Kidney glomerular epithelial cell (primary cell): ENCODE results near the gene C1orf232.

Source experiments
- DNase-seq: peaks from one replicate; lab custom pipeline; 2025; lab: John Stamatoyannopoulos, UW

Gene C1orf232

GRCh38 chr1:26156285-26157038, 12.3 kb downstream of the C1orf232 start:
- no peak for DNase-seq

- no peak for DNase-seq
These were observed 13.1 kb downstream of the C1orf232 start for GRCh38 chr1:26155370-26156284.

DNA sequence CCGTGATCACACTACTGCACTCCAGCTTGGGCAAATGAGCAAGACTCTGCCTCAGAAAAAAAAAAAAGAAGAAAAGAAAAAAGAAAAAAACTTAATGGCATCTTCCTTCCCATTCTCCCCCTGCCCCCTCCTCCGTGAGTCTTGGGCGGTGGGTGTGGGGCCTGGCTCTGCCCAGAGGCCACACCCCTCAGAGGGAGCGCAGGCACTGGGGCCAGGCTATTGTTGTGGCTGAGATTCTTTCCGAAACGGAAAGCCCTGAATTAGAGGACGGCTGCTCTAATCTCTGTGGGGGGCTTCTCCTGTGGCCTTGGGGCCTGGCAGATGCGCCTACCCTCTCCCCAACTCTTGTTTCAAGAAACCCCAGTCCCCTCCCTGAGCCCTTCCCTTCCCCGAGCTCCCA, 14.0 kb downstream of the C1orf232 start:
- DNase-seq: no peak

DNA sequence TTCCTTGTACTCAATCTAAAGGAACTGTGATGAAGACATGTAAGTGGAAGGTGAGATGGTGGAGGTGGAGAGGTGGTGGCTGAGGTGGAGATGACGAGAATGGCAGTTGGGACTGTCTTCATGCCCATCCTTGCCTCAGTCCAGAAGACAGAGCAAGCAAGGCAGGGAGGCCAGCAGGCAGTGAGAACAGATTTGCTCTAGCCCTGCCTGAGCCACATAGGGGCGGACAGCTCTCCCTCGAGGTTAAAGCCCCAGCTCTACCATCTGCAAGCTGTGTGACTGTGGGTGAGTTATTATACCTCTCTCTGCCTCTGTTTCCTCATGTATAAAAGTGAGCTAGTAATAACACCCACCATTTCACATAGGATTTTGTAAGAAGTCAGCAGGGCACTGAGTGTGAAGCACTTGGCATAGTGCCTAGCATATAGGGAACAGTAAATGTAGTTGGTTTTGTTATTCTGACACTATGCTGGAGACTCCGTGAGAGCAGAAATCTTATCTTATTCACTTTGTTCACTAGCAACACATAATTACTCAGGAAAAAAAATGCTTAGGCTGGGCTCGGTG, 14.7 kb downstream of the C1orf232 start:
- DNase-seq: no peak

- no peak for DNase-seq
These were observed 19.9 kb downstream of the C1orf232 start for GRCh38 chr1:26148887-26149286.

GRCh38 chr1:26145960-26146294, 22.8 kb downstream of the C1orf232 start:
- no peak for DNase-seq

- DNase-seq: peak; percentile 70
These were observed 23.5 kb downstream of the C1orf232 start for GRCh38 chr1:26145041-26145959.

DNA sequence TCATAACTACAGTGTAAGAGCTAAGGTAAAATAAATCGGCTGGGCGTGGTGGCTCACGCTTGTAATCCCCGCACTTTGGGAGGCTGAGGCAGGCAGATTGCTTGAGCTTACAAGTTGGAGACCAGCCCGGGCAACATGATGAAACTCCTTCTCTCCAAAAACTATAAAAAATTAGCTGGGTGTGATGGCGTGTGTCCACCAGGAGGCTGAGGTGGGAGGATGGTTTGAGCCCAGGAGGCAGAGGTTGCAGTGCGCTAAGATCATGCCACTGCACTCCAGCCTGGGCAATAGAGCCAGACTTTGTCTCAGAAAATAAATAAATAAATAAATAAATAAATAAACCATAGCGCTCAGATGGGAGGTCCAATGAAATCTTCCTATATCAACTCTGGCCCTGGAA, 26.6 kb downstream of the C1orf232 start:
- DNase-seq: no peak

DNA sequence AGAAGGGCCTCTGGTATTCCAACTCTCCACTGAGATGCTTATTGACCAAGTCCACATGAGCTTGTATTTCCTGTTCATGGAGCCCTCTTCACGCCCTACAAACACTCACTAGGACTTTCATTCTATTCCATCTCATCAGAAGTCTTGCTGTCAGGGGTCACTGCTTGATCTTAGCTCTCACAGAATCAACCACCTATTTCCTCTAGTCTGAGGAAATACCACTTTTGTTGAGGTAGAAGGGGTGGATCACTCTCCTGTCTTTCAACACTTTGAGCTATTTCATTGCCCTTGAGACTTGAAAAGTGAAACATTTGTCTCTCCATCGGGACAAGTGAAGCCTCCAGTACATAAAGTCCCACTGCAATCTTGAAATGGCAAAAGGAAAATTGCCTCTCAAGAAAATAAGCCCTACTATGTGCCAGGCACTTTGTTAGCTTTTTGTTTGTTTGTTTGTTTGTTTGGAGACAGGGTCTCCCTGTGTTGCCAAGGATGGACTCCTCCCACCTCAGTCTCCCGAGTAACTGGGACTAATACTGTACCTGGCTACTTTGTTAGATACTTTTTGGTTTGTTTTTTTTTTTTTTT, 29.7 kb downstream of the C1orf232 start:
- DNase-seq: no peak

GRCh38 chr1:26134466-26134865, 34.3 kb downstream of the C1orf232 start:
- DNase-seq: no peak

- DNase-seq: no peak
These were observed 36.0 kb downstream of the C1orf232 start for GRCh38 chr1:26132834-26133167.

DNA sequence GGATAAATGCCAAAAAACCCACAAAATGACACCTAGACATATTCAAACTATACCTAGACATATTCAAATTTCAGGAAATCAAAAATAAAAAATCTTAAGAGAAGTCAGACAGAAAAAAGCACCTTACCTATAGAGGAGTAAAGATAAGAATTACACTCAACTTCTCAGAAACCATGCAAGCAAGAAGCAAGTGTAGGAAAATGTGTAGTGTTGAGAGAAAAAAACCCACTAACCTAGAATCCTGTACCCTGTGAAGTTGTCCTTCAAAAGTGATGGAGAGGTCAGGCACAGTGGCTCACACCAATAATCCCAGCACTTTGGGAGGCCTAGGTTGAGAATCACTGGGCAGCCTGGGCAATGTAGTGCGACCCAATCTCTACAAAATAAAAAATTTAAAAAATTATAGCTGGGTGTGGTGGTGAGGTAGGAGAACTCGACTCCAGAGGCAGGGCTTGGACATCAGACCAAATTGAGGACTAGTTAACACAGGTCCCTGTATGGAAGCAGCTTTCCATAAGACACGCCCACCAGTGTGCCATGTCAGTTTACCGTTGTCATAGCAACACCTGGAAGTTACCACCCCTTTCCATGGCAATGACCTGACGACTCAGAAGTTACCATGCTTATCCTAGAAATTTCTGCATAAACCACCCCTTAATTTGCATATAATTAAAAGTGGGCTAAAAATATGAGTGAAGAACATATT, 36.5 kb downstream of the C1orf232 start:
- no peak for DNase-seq

- DNase-seq: no peak
These were observed 38.1 kb downstream of the C1orf232 start for GRCh38 chr1:26130695-26131094.

GRCh38 chr1:26129778-26130177, 39.0 kb downstream of the C1orf232 start:
- DNase-seq: no peak

DNA sequence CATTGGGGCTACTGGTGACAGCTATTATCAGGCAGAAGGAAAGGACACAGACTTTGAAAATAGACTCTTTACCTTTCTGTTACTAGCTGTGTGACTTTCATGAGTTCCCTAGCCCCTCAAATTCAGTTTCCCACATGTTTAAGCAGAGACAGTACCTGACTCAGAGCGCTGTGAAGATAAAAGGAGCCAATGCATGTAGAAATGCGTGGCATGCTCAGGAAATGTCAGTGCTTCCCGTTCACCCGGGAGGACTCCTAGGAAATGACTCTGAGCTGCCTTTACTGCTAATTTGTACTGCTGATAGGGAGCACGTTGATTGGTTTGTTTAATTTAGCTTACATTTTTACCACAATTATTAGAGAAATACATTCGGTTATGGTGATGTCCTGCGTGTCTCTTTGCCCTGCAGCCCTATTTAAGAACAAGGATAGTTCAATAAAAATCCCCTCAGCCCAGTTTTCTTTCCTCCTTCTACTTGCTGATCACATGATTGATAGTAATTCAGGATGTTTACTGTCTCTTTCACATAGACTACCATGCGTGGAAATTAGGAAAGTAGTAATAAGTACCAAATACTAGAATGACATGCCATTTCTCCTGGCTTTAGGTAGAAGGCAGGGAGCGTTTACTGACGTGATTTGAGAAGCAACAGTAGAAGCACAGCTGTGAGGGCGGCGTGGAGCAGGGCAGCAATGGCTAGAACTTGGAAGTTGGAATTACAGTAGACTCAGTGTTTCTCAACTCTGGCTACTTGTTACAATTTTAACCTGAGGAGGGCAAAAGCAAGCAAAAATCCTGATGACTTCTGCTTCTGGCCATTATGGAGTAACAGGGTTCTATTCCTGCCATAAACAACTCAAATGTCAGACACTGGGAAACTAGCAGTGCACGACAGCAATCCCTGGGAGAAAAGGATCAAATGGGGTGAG, 41.3 kb downstream of the C1orf232 start:
- no peak for DNase-seq

GRCh38 chr1:26126321-26127084, 42.3 kb downstream of the C1orf232 start:
- no peak for DNase-seq

DNA sequence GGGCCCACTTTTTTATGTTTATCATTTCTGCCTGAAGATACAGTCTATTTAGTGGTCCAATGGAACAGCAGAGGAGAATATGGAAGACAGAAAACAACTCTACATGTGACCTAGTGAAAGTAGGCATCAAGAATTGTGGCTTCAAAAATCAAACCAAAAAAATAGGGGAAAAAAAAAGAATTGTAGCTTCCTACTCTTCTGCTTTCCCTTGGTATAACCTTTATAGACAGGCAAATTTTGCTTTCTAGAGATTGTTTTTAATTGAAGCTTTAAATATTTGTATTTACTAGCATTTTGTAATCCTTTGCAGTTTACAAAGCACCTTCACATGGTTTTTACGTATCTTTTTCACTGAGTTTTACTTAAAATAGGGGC, 42.8 kb downstream of the C1orf232 start:
- DNase-seq: no peak

DNA sequence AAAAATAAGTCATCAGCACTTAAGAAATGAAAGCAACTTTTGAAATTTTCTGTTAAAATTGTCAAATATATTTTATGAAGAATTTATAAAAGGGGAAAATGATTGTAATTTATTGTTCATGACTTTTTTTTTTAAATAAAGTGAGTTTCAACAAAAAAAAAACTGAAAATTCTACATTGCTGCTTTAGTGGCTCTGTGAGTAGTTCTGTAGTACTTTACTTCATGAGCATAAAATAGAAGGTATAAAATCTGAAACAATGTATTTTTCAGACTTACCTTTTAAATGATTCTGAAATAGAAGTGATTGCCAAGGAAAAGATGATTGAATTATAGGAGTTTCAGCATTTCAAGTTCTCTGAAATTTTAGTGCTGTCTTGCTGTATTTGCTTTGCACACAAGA, 43.4 kb downstream of the C1orf232 start:
- DNase-seq: no peak
